HepG2 (cell line): Measurements from ENCODE around the gene FLAD1. TPM values are rescaled to one million over a fixed set of nuclear protein-coding genes. Genes with fewer than 3 reads are reported as not detected.

Source experiments
- ARID2 ChIP-seq: sonication (generic); formaldehyde crosslinking; IDR thresholded peaks from 2 replicates; pipeline ENCODE4 v1.8.1; 2022; ENCODE audit warnings: mild to moderate bottlenecking, missing genetic modification reagents, borderline replicate concordance
- ETS1 ChIP-seq: sonication (generic); formaldehyde crosslinking; IDR thresholded peaks from 2 replicates; pipeline ENCODE4 v1.4.0; 2020; ENCODE audit warnings: missing genetic modification reagents
- HMGXB4 ChIP-seq, 2 experiments: sonication (generic) in 1 of 2; formaldehyde crosslinking in 1 of 2; IDR thresholded peaks; 2 replicates each; pipeline versions ENCODE4 v1.4.0 to v1.6.1; 2018 to 2020; ENCODE audit warnings: missing genetic modification reagents in 2 of 2, borderline replicate concordance in 1 of 2, low read depth in 1 of 2, mild to moderate bottlenecking in 1 of 2, missing biosample characterization in 1 of 2
- HNF1B ChIP-seq: sonication (generic); formaldehyde crosslinking; IDR thresholded peaks from 2 replicates; pipeline ENCODE4 v1.5.1; 2020; ENCODE audit warnings: mild to moderate bottlenecking, moderate library complexity, missing genetic modification reagents
- PAXIP1 ChIP-seq: sonication (generic); formaldehyde crosslinking; conservative IDR thresholded peaks from 2 replicates; pipeline ENCODE4 v1.4.0; 2020; ENCODE audit warnings: mild to moderate bottlenecking, missing genetic modification reagents, moderate library complexity
- polyA plus RNA-seq, 8 experiments: library from polyadenylated mRNA; depleted of rRNA in 3 of 8; stranded (reverse) in 7 of 8; unstranded in 1 of 8; fragments of >200 nt; fragmentation: Illumina TruSeq in 4 of 8; extraction: Trizol in 4 of 8; gene quantifications; 2 replicates each; pipeline versions ENCODE4 v1.2.1 to v1.2.3, GENCODE V29; 2011 to 2016; ENCODE audit warnings: low read depth in 4 of 8, missing spikeins in 1 of 8, mixed read lengths in 1 of 8; ENCODE audit not compliant: insufficient read depth in 1 of 8
- total RNA-seq, 5 experiments: library from RNA; depleted of rRNA; stranded (reverse); fragments of >200 nt; fragmentation: Illumina TruSeq; extraction: Trizol; gene quantifications; 2 replicates each; pipeline ENCODE4 v1.2.3, GENCODE V29; 2016; ENCODE audit warnings: low read depth in 1 of 5

Gene FLAD1
- total and polyA plus RNA-seq, 2 of the 13 experiments (the other 11 are each of a cell fraction or from before 2014, with no cell fraction given), result 25.9 to 32.8 TPM

GRCh38 chr1:154943649-154944400 lies 39.3 kb upstream of the FLAD1 start (continued):
- TF ChIP-seq HMGXB4 (CRISPR knock-in tag; IDR thresholded peaks at IDR 0.05; ENCODE audit: borderline replicate concordance in 1 of 2, low read depth in 1 of 2) (peak in 1 of 2 experiments; percentile 9; a peak in 1 of 4 replicates), HNF1B (CRISPR knock-in tag) (0 out of 2 replicates have a peak, but pooled peaks have one; percentile 14), ARID2 (CRISPR knock-in tag) (peak; percentile 15; the same call in 1 of the 2 replicates), PAXIP1 (no peak), ETS1 (CRISPR knock-in tag) (no peak)
